IMR-90 (cell line): Measurements from ENCODE around the gene SEC16B. TPM values are rescaled to one million over a fixed set of nuclear protein-coding genes. Genes with fewer than 3 reads are reported as not detected.

ENCODE experiments used
- ATAC-seq: fragments of 200-7000 bp; cut with Tn5 transposase; 2 replicates; pipeline ENCODE4 v1.9.1; 2020; ENCODE audit warnings: low read depth, mild to moderate bottlenecking, moderate library complexity
- BruUV-seq: library from RNA; stranded (reverse); fragments of 400-500 nt; replicated peaks from 2 replicates; lab custom pipeline; 2021; lab: Mats Ljungman, UMichigan
- CTCF ChIA-PET: fragments of 300-600 bp; formaldehyde crosslinking; extraction: SDS; loops from one replicate; lab custom pipeline; 2021; ENCODE audit warnings: antibody characterized with exemption; lab: Yijun Ruan, JAX
- POLR2A ChIA-PET: fragments of 300-600 bp; sonication (Branson Sonifier 250); formaldehyde crosslinking; loops from one replicate; lab custom pipeline; 2022; ENCODE audit warnings: antibody characterized with exemption; ENCODE audit not compliant: unreplicated experiment; lab: Charles Lee
- DNase-seq: peaks from one replicate; pipeline ENCODE4 v3.0.0; 2013
- H2AFZ ChIP-seq: replicated peaks from 2 replicates; pipeline ENCODE3; 2013; ENCODE audit warnings: low read length, mild to moderate bottlenecking; ENCODE audit not compliant: poor library complexity
- H2AK5ac ChIP-seq: 2 replicates; pipeline ENCODE4 v1.6.1; 2013; ENCODE audit warnings: low read depth, low read length, inconsistent platforms
- H2AK9ac ChIP-seq: replicated peaks from 2 replicates; pipeline ENCODE3; 2013; ENCODE audit warnings: mild to moderate bottlenecking, low read depth, low read length, moderate library complexity; ENCODE audit not compliant: poor library complexity
- H2BK120ac ChIP-seq: 2 replicates; pipeline ENCODE4 v1.6.1; 2013; ENCODE audit warnings: low read depth, low read length, inconsistent platforms
- H2BK15ac ChIP-seq: 3 replicates; pipeline ENCODE4 v1.6.1; 2013; ENCODE audit warnings: low read depth, low read length, inconsistent platforms
- H2BK20ac ChIP-seq: 2 replicates; pipeline ENCODE4 v1.6.1; 2013; ENCODE audit warnings: low read depth, mild to moderate bottlenecking, inconsistent platforms, low read length, moderate library complexity
- H2BK5ac ChIP-seq: 2 replicates; pipeline ENCODE4 v1.6.1; 2013; ENCODE audit warnings: mild to moderate bottlenecking, low read depth, low read length, inconsistent platforms; ENCODE audit not compliant: poor library complexity, severe bottlenecking
- H3K14ac ChIP-seq: replicated peaks from 2 replicates; pipeline ENCODE4 v1.6.1; 2013; ENCODE audit warnings: low read depth, low read length, inconsistent platforms
- H3K18ac ChIP-seq: 2 replicates; pipeline ENCODE4 v1.6.1; 2013; ENCODE audit warnings: low read depth, low read length, control low read depth
- H3K23ac ChIP-seq: 2 replicates; pipeline ENCODE4 v1.6.1; 2013; ENCODE audit warnings: low read depth, low read length, inconsistent platforms
- H3K27ac ChIP-seq: 2 replicates; pipeline ENCODE4 v1.5.1; 2013; ENCODE audit warnings: mild to moderate bottlenecking, control low read depth, low read length; ENCODE audit not compliant: insufficient read depth
- H3K27me3 ChIP-seq: 2 replicates; pipeline ENCODE4 v1.6.1; 2013; ENCODE audit warnings: low read length; ENCODE audit not compliant: control insufficient read depth, insufficient read depth
- H3K36me3 ChIP-seq: 2 replicates; pipeline ENCODE4 v1.6.1; 2013; ENCODE audit warnings: low read length, mixed read lengths; ENCODE audit not compliant: control insufficient read depth, insufficient read depth
- H3K4ac ChIP-seq: 2 replicates; pipeline ENCODE4 v1.6.1; 2013; ENCODE audit warnings: low read depth, low read length, inconsistent platforms
- H3K4me1 ChIP-seq: 2 replicates; pipeline ENCODE4 v1.6.1; 2013; ENCODE audit warnings: low read length, mixed read lengths; ENCODE audit not compliant: control insufficient read depth, insufficient read depth
- H3K4me2 ChIP-seq: 2 replicates; pipeline ENCODE4 v1.6.1; 2013; ENCODE audit warnings: low read depth, mild to moderate bottlenecking, control low read depth, low read length, moderate library complexity
- H3K4me3 ChIP-seq: 2 replicates; pipeline ENCODE4 v1.5.1; 2013; ENCODE audit warnings: low read depth, mild to moderate bottlenecking, control low read depth, low read length, moderate library complexity; ENCODE audit not compliant: insufficient read depth
- H3K56ac ChIP-seq: 2 replicates; pipeline ENCODE4 v1.6.1; 2013; ENCODE audit warnings: low read length, inconsistent platforms; ENCODE audit not compliant: insufficient read depth; ENCODE audit errors: extremely low read depth
- H3K79me1 ChIP-seq, 2 experiments: 2 replicates each; pipeline ENCODE4 v1.6.1; 2013; ENCODE audit warnings: low read length in 2 of 2, inconsistent platforms in 1 of 2, low read depth in 1 of 2
- H3K9ac ChIP-seq: 2 replicates; pipeline ENCODE4 v1.6.1; 2013; ENCODE audit warnings: low read depth, low read length, control low read depth
- H3K9me1 ChIP-seq: 2 replicates; pipeline ENCODE4 v1.6.1; 2013; ENCODE audit warnings: low read length, inconsistent platforms; ENCODE audit not compliant: insufficient read depth
- H3K9me3 ChIP-seq: 2 replicates; pipeline ENCODE4 v1.6.1; 2013; ENCODE audit warnings: low read length; ENCODE audit not compliant: control insufficient read depth, insufficient read depth
- H4K20me1 ChIP-seq: 2 replicates; pipeline ENCODE4 v1.6.1; 2013; ENCODE audit warnings: low read length, inconsistent platforms; ENCODE audit not compliant: insufficient read depth
- H4K5ac ChIP-seq: 2 replicates; pipeline ENCODE4 v1.6.1; 2013; ENCODE audit warnings: mild to moderate bottlenecking, low read depth, low read length, control low read depth
- H4K8ac ChIP-seq, 2 experiments: 2 replicates each; pipeline ENCODE4 v1.6.1; 2013; ENCODE audit warnings: low read depth in 2 of 2, low read length in 2 of 2, control low read depth in 1 of 2, inconsistent platforms in 1 of 2
- H4K91ac ChIP-seq: 2 replicates; pipeline ENCODE4 v1.6.1; 2013; ENCODE audit warnings: low read depth, low read length, inconsistent platforms; ENCODE audit not compliant: insufficient read depth
- CEBPB ChIP-seq: IDR thresholded peaks from 2 replicates; pipeline ENCODE4 v1.6.1; 2012; ENCODE audit warnings: low read depth, low read length, improper control_type of control experiment
- CTCF ChIP-seq: conservative IDR thresholded peaks from 2 replicates; pipeline ENCODE4 v1.5.1; 2012; ENCODE audit warnings: mild to moderate bottlenecking, low read depth, low read length, improper control_type of control experiment
- ELK1 ChIP-seq: fragments of 150-350 bp; IDR thresholded peaks from 2 replicates; pipeline ENCODE4 v1.6.1; 2016; ENCODE audit warnings: low read depth, mild to moderate bottlenecking, low read length, moderate library complexity, borderline replicate concordance
- MAFK ChIP-seq: IDR thresholded peaks from 2 replicates; pipeline ENCODE4 v1.6.1; 2012; ENCODE audit warnings: low read depth, low read length, improper control_type of control experiment
- NFE2L2 ChIP-seq: fragments of 150-350 bp; IDR thresholded peaks from 2 replicates; pipeline ENCODE4 v1.6.1; 2016; ENCODE audit warnings: low read depth, mild to moderate bottlenecking, low read length
- POLR2A ChIP-seq: IDR thresholded peaks from 2 replicates; pipeline ENCODE4 v1.6.1; 2012; ENCODE audit warnings: mild to moderate bottlenecking, low read depth, low read length
- RAD21 ChIP-seq: IDR thresholded peaks from 2 replicates; pipeline ENCODE4 v1.6.1; 2012; ENCODE audit warnings: low read length, improper control_type of control experiment
- WGBS, 2 experiments: methylation state at CpG; one replicate each; pipeline versions ENCODE4 v1.1.5 to v1.1.7; 2013; ENCODE audit warnings: missing lambda C conversion rate in 2 of 2; ENCODE audit not compliant: insufficient read length in 1 of 2; ENCODE audit errors: extremely low coverage in 2 of 2; 5-methylcytosine and 5-hydroxymethylcytosine counted together
- dilution Hi-C: fragments of 300-500 bp; cut with HindIII; formaldehyde crosslinking; loops from one replicate; pipeline ENCODE4 v1.14.3; 2018; ENCODE audit warnings: low sequenced_read_pairs; ENCODE audit not compliant: unreplicated experiment
- in situ Hi-C: fragments of 300-500 bp; cut with MboI; formaldehyde crosslinking; loops from 3 replicates; pipeline ENCODE4 v1.14.3; 2019; ENCODE audit warnings: low sequenced_read_pairs, inconsistent platforms, mixed read lengths
- intact Hi-C: fragments of 100-400 bp; cut with micrococcal nuclease; formaldehyde crosslinking; loops from 2 replicates; pipeline ENCODE4 v1.10.0; 2022
- polyA plus RNA-seq, 3 experiments: library from polyadenylated mRNA; depleted of rRNA; stranded (reverse); fragments of >200 nt; gene quantifications; 2 replicates each; pipeline ENCODE4 v1.2.3, GENCODE V29; 2012; ENCODE audit warnings: low replicate concordance in 1 of 3
- total RNA-seq: library from RNA; depleted of rRNA; stranded (reverse); fragments of >200 nt; gene quantifications from 2 replicates; pipeline ENCODE4 v1.2.3, GENCODE V29; 2012

Gene SEC16B
- total and polyA plus RNA-seq, 2 of the 4 experiments (the other 2 are of a cell fraction), result 4.3 TPM

GRCh38 chr1:177965293-177965692 is 4.6 kb downstream of the SEC16B start:
- H3K27ac ChIP-seq, result no peak overlapping the region
- no peak overlapping the region for H4K91ac ChIP-seq
- H2BK120ac ChIP-seq, result no peak overlapping the region
- H2BK15ac ChIP-seq, result 0 out of 3 replicates have a peak overlapping the region, but pooled peaks have one; percentile 35
- DNase-seq, result no peak
- dilution Hi-C loops (no loop called here), in situ Hi-C loops (no loop called here), intact Hi-C loops (no loop called here)
- no peak overlapping the region for H2AFZ ChIP-seq
- H3K4me1 ChIP-seq, result peaks cover 10% of the 10 kb centered on the region
- H3K18ac ChIP-seq, result no peak overlapping the region
- no peak overlapping the region for H3K4ac ChIP-seq
- H3K79me1 ChIP-seq, result no peaks in the 10 kb centered on the region
- no peak overlapping the region for H2BK20ac ChIP-seq
- no peak for TF ChIP-seq POLR2A
- TF ChIP-seq CTCF, result no peak
- TF ChIP-seq CEBPB, result no peak
- no peak for TF ChIP-seq ELK1
- no peak for TF ChIP-seq RAD21
- no peak for TF ChIP-seq MAFK
- TF ChIP-seq NFE2L2, result no peak
- H4K20me1 ChIP-seq, result no peaks in the 10 kb centered on the region
- BruUV-seq, result no TSS peak
- ChIA-PET CTCF (no interaction called here), POLR2A (no interaction called here)
- no peak overlapping the region for H3K56ac ChIP-seq
- no peak overlapping the region for H3K4me3 ChIP-seq
- H4K8ac ChIP-seq, result no peak overlapping the region
- no peak overlapping the region for H4K5ac ChIP-seq
- H3K23ac ChIP-seq, result no peak overlapping the region
- no peak overlapping the region for H2AK9ac ChIP-seq
- H3K36me3 ChIP-seq, result no peaks in the 10 kb centered on the region
- ATAC-seq, result no peak
- no peaks in the 10 kb centered on the region for H3K9me1 ChIP-seq
- H2AK5ac ChIP-seq, result no peak overlapping the region
- no peak overlapping the region for H2BK5ac ChIP-seq
- no peak overlapping the region for H3K4me2 ChIP-seq
- no peak overlapping the region for H3K14ac ChIP-seq
- no CpG with 5 or more reads among the region's 4 CpGs for WGBS, 2 experiments
- H3K27me3 ChIP-seq, result no peaks in the 10 kb centered on the region
- no peaks in the 10 kb centered on the region for H3K9me3 ChIP-seq
- H3K9ac ChIP-seq, result no peak overlapping the region
